Hippocampal formation (tissue), 2 donors: Measurements from ENCODE around the gene ELP6.
"Not testable (repeated sequence)": the region's sequence is repeated elsewhere in the genome, so short reads cannot be mapped to it uniquely, and the experiment has no call there.

ENCODE experiments used
- DNase-seq, 2 donors: peaks; one replicate each; lab custom pipeline; 2025; lab: John Stamatoyannopoulos, UW

The ELP6 gene

GRCh38 chr3:47512416-47513124, 942 bp downstream of the ELP6 start:
- DNase-seq: no peak

- DNase-seq: not testable (repeated sequence)
Measured at GRCh38 chr3:47505267-47505666, 8.2 kb downstream of the ELP6 start.

- no peak for DNase-seq
Measured at GRCh38 chr3:47504113-47504512, 9.4 kb downstream of the ELP6 start.

- no peak for DNase-seq
Measured at GRCh38 chr3:47503033-47503432, 10.5 kb downstream of the ELP6 start.

GRCh38 chr3:47496892-47497291, 16.6 kb downstream of the ELP6 start:
- DNase-seq: no peak

GRCh38 chr3:47495886-47496285, 17.6 kb downstream of the ELP6 start:
- no peak for DNase-seq

- no peak for DNase-seq
Measured at GRCh38 chr3:47495111-47495510, 18.4 kb downstream of the ELP6 start.

GRCh38 chr3:47491777-47492176, 21.7 kb downstream of the ELP6 start:
- no peak for DNase-seq

GRCh38 chr3:47491186-47491585, 22.3 kb downstream of the ELP6 start:
- no peak for DNase-seq

GRCh38 chr3:47487265-47487664, 26.2 kb downstream of the ELP6 start:
- DNase-seq: no peak

- no peak for DNase-seq
Measured at GRCh38 chr3:47485812-47486211, 27.7 kb downstream of the ELP6 start.

- no peak for DNase-seq
Measured at GRCh38 chr3:47482366-47482765, 31.1 kb downstream of the ELP6 start.

- not testable (repeated sequence) for DNase-seq
Measured at GRCh38 chr3:47481763-47482162, 31.7 kb downstream of the ELP6 start.

- DNase-seq: not testable (repeated sequence)
Measured at GRCh38 chr3:47480267-47480666, 33.2 kb downstream of the ELP6 start.

- DNase-seq: no peak
Measured at GRCh38 chr3:47479826-47480160, 33.7 kb downstream of the ELP6 start.

- no peak for DNase-seq
Measured at GRCh38 chr3:47478022-47478421, 35.5 kb downstream of the ELP6 start.

- no peak for DNase-seq
Measured at GRCh38 chr3:47476644-47477199, 36.8 kb downstream of the ELP6 start.

- no peak for DNase-seq
Measured at GRCh38 chr3:47476330-47476626, 37.2 kb downstream of the ELP6 start.

- peak; percentile 69 to 92 for DNase-seq
Measured at GRCh38 chr3:47475570-47476329, 37.8 kb downstream of the ELP6 start, which contains the start of gene SCAP. TSS of gene SCAP (minus strand) at chr3:47475941. CDS start at chr3:47442993, 32,948 bp downstream.

GRCh38 chr3:47475029-47475569, 38.4 kb downstream of the ELP6 start:
- no peak for DNase-seq

- no peak for DNase-seq
Measured at GRCh38 chr3:47473391-47473790, 40.1 kb downstream of the ELP6 start.

- no peak for DNase-seq
Measured at GRCh38 chr3:47469616-47470015, 43.9 kb downstream of the ELP6 start.

- DNase-seq: not testable (repeated sequence)
Measured at GRCh38 chr3:47468315-47468714, 45.2 kb downstream of the ELP6 start.
